Stomach (tissue), 9 donors: ENCODE results near the gene PLEKHB2. TPM values are rescaled to one million over a fixed set of nuclear protein-coding genes. Genes with fewer than 3 reads are reported as not detected.

Source experiments
- DNase-seq, 2 donors: peaks; one replicate each; pipeline versions ENCODE4 v3.0.0 to v3.0.0-alpha.2; 2013 to 2019
- H3K27ac ChIP-seq, 5 donors: fragments of 200-600 bp in 4 of 5; sonication (generic) in 4 of 5; one replicate each; pipeline ENCODE4 v1.5.1; 2013 to 2019; ENCODE audit warnings: mild to moderate bottlenecking in 1 of 5, moderate library complexity in 1 of 5
- H3K27me3 ChIP-seq, 3 donors: fragments of 200-600 bp; sonication (generic); one replicate each; pipeline ENCODE4 v1.5.1; 2017 to 2019; ENCODE audit warnings: mixed run types in 1 of 3
- H3K36me3 ChIP-seq, 4 donors: fragments of 200-600 bp; sonication (generic); 1 replicate in 3 of 4; 2 replicates in 1 of 4; pipeline ENCODE4 v1.5.1; 2016 to 2019
- H3K4me1 ChIP-seq, 4 donors: fragments of 200-600 bp; sonication (generic); one replicate each; pipeline ENCODE4 v1.5.1; 2016 to 2019
- H3K4me3 ChIP-seq, 4 donors: fragments of 200-600 bp; sonication (generic) in 3 of 4; one replicate each; pipeline ENCODE4 v1.5.1; 2016 to 2019; ENCODE audit warnings: mild to moderate bottlenecking in 1 of 4
- H3K9me3 ChIP-seq, 4 donors: fragments of 200-600 bp; sonication (generic); one replicate each; pipeline ENCODE4 v1.5.1; 2016 to 2019
- EP300 ChIP-seq: sonication (generic); formaldehyde crosslinking; IDR thresholded peaks from one replicate; pipeline ENCODE4 v1.6.1; 2017; ENCODE audit warnings: antibody characterized with exemption
- POLR2A ChIP-seq, 4 donors: fragments of 450-650 bp; IDR thresholded peaks; one replicate each; pipeline ENCODE4 v1.6.1; 2016; ENCODE audit warnings: antibody characterized with exemption in 4 of 4, control low read depth in 2 of 4, mild to moderate bottlenecking in 1 of 4, moderate library complexity in 1 of 4
- POLR2AphosphoS5 ChIP-seq, 3 donors: sonication (generic); formaldehyde crosslinking; IDR thresholded peaks; one replicate each; pipeline ENCODE4 v1.6.1; 2016; ENCODE audit warnings: antibody characterized with exemption in 3 of 3
- WGBS, 5 donors: extraction: QIAGEN DNeasy Blood & Tissue Kit in 3 of 5; methylation state at CpG; one replicate each; pipeline versions ENCODE4 v1.1.5 to v1.1.7; 2013 to 2018; 5-methylcytosine and 5-hydroxymethylcytosine counted together
- intact Hi-C: fragments of 100-400 bp; cut with DNase I; formaldehyde crosslinking; loops from one replicate; pipeline ENCODE4 v1.15.1; 2023; ENCODE audit warnings: low total_unique reads
- polyA plus RNA-seq, 3 donors: library from polyadenylated mRNA; stranded (reverse); fragments of 200-250 nt; gene quantifications; one replicate each; pipeline ENCODE4 v1.2.3, GENCODE V29; 2013
- total RNA-seq, 5 donors: library from RNA; depleted of rRNA; stranded (reverse); fragments of >200 nt; gene quantifications; one replicate each; pipeline versions ENCODE4 v1.1.0 to v1.2.3, GENCODE V29; 2014 to 2016
- TF ChIP-seq, protein P1 (sequence below), 7 experiments: fragments of 450-650 bp in 4 of 7; fragments of 200-600 bp in 3 of 7; sonication (generic) in 3 of 7; IDR thresholded peaks; one replicate each; pipeline ENCODE4 v1.5.1; 2016 to 2019; ENCODE audit warnings: antibody characterized with exemption in 7 of 7, control low read depth in 2 of 7, mild to moderate bottlenecking in 1 of 7
- donor health status: healthy with polysubstance abuse.
- donor health status: Bipolar disorder and iron deficiency.
- donor health status: healthy.

PLEKHB2 gene
- total and polyA plus RNA-seq, 8 donors, result 13.2 to 181 (median 54.1) TPM

GRCh38 chr2:131058214-131058843 lies 46.8 kb upstream of the PLEKHB2 start:
- Histone ChIP-seq H3K4me1 (peaks cover 14 to 63% (median 36%) of the 10 kb centered on the region in 4 donors), H3K4me3 (no peak overlapping the region), H3K27ac (no peak overlapping the region), H3K27me3 (no peaks in the 10 kb centered on the region), H3K9me3 (no peaks in the 10 kb centered on the region), H3K36me3 (peaks cover 35 to 93% (median 79%) of the 10 kb centered on the region in 4 donors)
- no peak for TF ChIP-seq POLR2AphosphoS5 (IDR thresholded peaks at IDR 0.05)
- intact Hi-C loops, result no loop called here
- 80 to 88% (median 83%) methylated on average over 8 of the region's 8 CpGs for WGBS, 5 donors
- DNase-seq, result no peak

- WGBS, 5 donors, result 91 to 96% (median 95%) methylated on average over 4 of the region's 4 CpGs
- Histone ChIP-seq H3K4me1 (peaks cover 14 to 65% (median 38%) of the 10 kb centered on the region in 4 donors), H3K36me3 (peaks cover 29 to 91% (median 74%) of the 10 kb centered on the region in 4 donors), H3K9me3 (no peaks in the 10 kb centered on the region), H3K27ac (no peak overlapping the region), H3K4me3 (no peak overlapping the region), H3K27me3 (no peaks in the 10 kb centered on the region)
- TF ChIP-seq POLR2A (IDR thresholded peaks at IDR 0.05) (no peak), POLR2AphosphoS5 (IDR thresholded peaks at IDR 0.05) (no peak), EP300 (no peak)
- TF ChIP-seq, protein P1, sequence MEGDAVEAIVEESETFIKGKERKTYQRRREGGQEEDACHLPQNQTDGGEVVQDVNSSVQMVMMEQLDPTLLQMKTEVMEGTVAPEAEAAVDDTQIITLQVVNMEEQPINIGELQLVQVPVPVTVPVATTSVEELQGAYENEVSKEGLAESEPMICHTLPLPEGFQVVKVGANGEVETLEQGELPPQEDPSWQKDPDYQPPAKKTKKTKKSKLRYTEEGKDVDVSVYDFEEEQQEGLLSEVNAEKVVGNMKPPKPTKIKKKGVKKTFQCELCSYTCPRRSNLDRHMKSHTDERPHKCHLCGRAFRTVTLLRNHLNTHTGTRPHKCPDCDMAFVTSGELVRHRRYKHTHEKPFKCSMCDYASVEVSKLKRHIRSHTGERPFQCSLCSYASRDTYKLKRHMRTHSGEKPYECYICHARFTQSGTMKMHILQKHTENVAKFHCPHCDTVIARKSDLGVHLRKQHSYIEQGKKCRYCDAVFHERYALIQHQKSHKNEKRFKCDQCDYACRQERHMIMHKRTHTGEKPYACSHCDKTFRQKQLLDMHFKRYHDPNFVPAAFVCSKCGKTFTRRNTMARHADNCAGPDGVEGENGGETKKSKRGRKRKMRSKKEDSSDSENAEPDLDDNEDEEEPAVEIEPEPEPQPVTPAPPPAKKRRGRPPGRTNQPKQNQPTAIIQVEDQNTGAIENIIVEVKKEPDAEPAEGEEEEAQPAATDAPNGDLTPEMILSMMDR (IDR thresholded peaks at IDR 0.05), result no peak
- no peak for DNase-seq
- intact Hi-C loops, result no loop called here
These were observed 46.2 kb upstream of the PLEKHB2 start for GRCh38 chr2:131058920-131059319.

DNA sequence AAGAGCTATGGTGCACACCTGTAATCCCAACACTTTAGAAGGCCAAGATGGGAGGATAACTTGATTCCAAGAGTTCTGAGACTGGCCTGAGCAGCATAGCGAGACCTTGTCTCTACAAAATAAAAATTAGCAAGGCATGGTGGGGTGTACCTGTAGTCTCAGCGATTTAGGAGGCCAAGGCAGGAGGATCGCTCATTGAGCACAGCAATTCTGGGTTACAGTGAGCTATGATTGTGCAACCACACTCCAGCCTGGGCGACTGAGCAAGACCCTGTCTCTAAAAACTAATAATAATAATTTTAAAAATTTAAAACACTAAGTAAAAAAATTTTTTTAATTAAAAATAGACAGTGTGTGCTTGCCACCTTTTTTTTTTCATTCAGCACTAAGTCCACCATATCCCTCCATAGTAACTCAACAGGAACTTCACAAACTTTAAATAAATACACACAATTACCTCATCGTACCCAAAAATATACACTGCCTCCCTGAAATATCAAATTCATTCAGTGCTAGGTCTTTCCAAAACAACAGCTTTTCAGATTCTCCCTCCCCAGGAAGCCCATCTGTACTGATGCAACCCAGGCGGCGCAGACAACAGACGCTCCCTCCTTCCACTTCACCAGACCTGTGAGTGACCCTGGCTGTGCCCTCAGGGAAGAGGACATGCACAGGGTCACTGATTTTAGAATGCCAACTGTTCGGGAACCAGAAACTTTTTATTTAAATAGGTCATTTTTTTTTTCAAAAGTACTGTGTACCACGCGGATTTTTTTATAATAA lies 41.4 kb upstream of the PLEKHB2 start:
- Histone ChIP-seq H3K4me1 (peaks cover 8 to 64% (median 32%) of the 10 kb centered on the region in 4 donors), H3K27me3 (no peaks in the 10 kb centered on the region), H3K9me3 (no peaks in the 10 kb centered on the region), H3K36me3 (peaks cover 20 to 86% (median 64%) of the 10 kb centered on the region in 4 donors), H3K4me3 (no peak overlapping the region), H3K27ac (no peak overlapping the region)
- no peak for DNase-seq
- intact Hi-C loops, result no loop called here
- TF ChIP-seq, protein P1 (IDR thresholded peaks at IDR 0.05), result no peak
- TF ChIP-seq POLR2A (IDR thresholded peaks at IDR 0.05) (no peak), POLR2AphosphoS5 (IDR thresholded peaks at IDR 0.05) (no peak), EP300 (no peak)
- 86 to 93% (median 90%) methylated on average over 11 of the region's 11 CpGs for WGBS, 5 donors

GRCh38 chr2:131064589-131065512 lies 40.3 kb upstream of the PLEKHB2 start:
- DNase-seq, result no peak
- Histone ChIP-seq H3K36me3 (peaks cover 23 to 85% (median 65%) of the 10 kb centered on the region in 4 donors), H3K9me3 (no peaks in the 10 kb centered on the region), H3K27me3 (no peaks in the 10 kb centered on the region), H3K27ac (no peak overlapping the region), H3K4me1 (peaks cover 8 to 53% (median 27%) of the 10 kb centered on the region in 4 donors), H3K4me3 (no peak overlapping the region)
- no peak for TF ChIP-seq POLR2AphosphoS5 (IDR thresholded peaks at IDR 0.05)
- no peak for TF ChIP-seq POLR2A (IDR thresholded peaks at IDR 0.05)
- TF ChIP-seq, protein P1 (IDR thresholded peaks at IDR 0.05), result no peak
- TF ChIP-seq EP300, result no peak
- intact Hi-C loops, result no loop called here
- 68 to 78% (median 73%) methylated on average over 14 of the region's 14 CpGs for WGBS, 5 donors
